CD4-positive, alpha-beta T cell (primary cell): ENCODE measurements around the gene TM2D3. TPM values are rescaled to one million over a fixed set of nuclear protein-coding genes. Genes with fewer than 3 reads are reported as not detected.
"Not testable (repeated sequence)": the region's sequence is repeated elsewhere in the genome, so short reads cannot be mapped to it uniquely, and the experiment has no call there.

Experiments used
- ATAC-seq: fragments of 200-7000 bp; cut with Tn5 transposase; one replicate; pipeline ENCODE4 v1.10.0; 2022; ENCODE audit warnings: mild to moderate bottlenecking; ENCODE audit not compliant: poor library complexity
- CTCF ChIA-PET: fragments of 350-600 bp; sonication (Branson Sonifier 250); formaldehyde crosslinking; loops from one replicate; lab custom pipeline; 2021; ENCODE audit warnings: antibody characterized with exemption, inconsistent platforms; lab: Charles Lee
- POLR2A ChIA-PET: fragments of 350-600 bp; sonication (Branson Sonifier 250); formaldehyde crosslinking; loops from one replicate; lab custom pipeline; 2021; ENCODE audit warnings: antibody characterized with exemption, inconsistent platforms; lab: Charles Lee
- DNase-seq, 14 experiments: peaks; one replicate each; pipeline ENCODE4 v3.0.0-alpha.2; 2013 to 2020; ENCODE audit warnings: mixed read lengths in 2 of 14
- H3K27ac ChIP-seq, 2 donors: one replicate each; pipeline versions ENCODE4 v1.5.1 to v1.7.0; 2013; ENCODE audit warnings: low read length in 2 of 2, low read depth in 1 of 2, mild to moderate bottlenecking in 1 of 2
- H3K27me3 ChIP-seq, 2 experiments: 1 replicate in 1 of 2; 2 replicates in 1 of 2; pipeline versions ENCODE4 v1.6.1 to v1.7.0; 2013; ENCODE audit warnings: low read length in 2 of 2, control low read depth in 1 of 2, mild to moderate bottlenecking in 1 of 2, moderate library complexity in 1 of 2; ENCODE audit not compliant: insufficient read depth in 2 of 2, control insufficient read depth in 1 of 2
- H3K36me3 ChIP-seq: one replicate; pipeline ENCODE4 v1.6.1; 2013; ENCODE audit warnings: low read length, control low read depth; ENCODE audit not compliant: insufficient read depth
- H3K4me1 ChIP-seq: one replicate; pipeline ENCODE4 v1.6.1; 2013; ENCODE audit warnings: low read length, control low read depth; ENCODE audit not compliant: insufficient read depth
- H3K4me3 ChIP-seq: one replicate; pipeline ENCODE4 v1.5.1; 2013; ENCODE audit warnings: mild to moderate bottlenecking, low read length, moderate library complexity
- H3K9me3 ChIP-seq, 2 experiments: 1 replicate in 1 of 2; 2 replicates in 1 of 2; pipeline versions ENCODE4 v1.6.1 to v1.7.0; 2013; ENCODE audit warnings: low read length in 2 of 2, mild to moderate bottlenecking in 2 of 2, control low read depth in 1 of 2, moderate library complexity in 1 of 2; ENCODE audit not compliant: control insufficient read depth in 1 of 2, insufficient read depth in 1 of 2
- H3K27ac Mint-ChIP-seq: one replicate; pipeline ENCODE4 v1.8.0; 2020; ENCODE audit warnings: mixed read lengths
- H3K27me3 Mint-ChIP-seq: one replicate; pipeline ENCODE4 v1.8.0; 2021; ENCODE audit warnings: mixed read lengths
- H3K36me3 Mint-ChIP-seq: one replicate; pipeline ENCODE4 v1.8.0; 2021; ENCODE audit warnings: low read depth, mixed read lengths
- H3K4me1 Mint-ChIP-seq: one replicate; pipeline ENCODE4 v1.8.0; 2021; ENCODE audit warnings: low read depth, mixed read lengths
- H3K4me3 Mint-ChIP-seq: one replicate; pipeline ENCODE4 v1.8.0; 2020; ENCODE audit warnings: mild to moderate bottlenecking, mixed read lengths
- H3K9me3 Mint-ChIP-seq: one replicate; pipeline ENCODE4 v1.8.0; 2020; ENCODE audit warnings: mixed read lengths
- intact Hi-C, 2 experiments: fragments of 100-400 bp; cut with DNase I in 1 of 2; cut with micrococcal nuclease in 1 of 2; formaldehyde crosslinking; loops; one replicate each; pipeline versions ENCODE4 v1.15.1 to v1.9.0; 2023 to 2025; cut with DNase I, micrococcal nuclease
- total RNA-seq, 174 experiments: library from RNA in 2 of 174; stranded (reverse) in 2 of 174; gene quantifications; one replicate each; pipeline ENCODE4 v1.2.3 and lab custom pipeline; 2021 to 2026
- TF ChIP-seq, protein P1 (sequence below): fragments of 200-600 bp; IDR thresholded peaks from one replicate; pipeline ENCODE4 v1.8.0; 2022; ENCODE audit warnings: antibody characterized with exemption, mild to moderate bottlenecking

Gene TM2D3
- total RNA-seq, 2 experiments from 2014 or later: 102 to 107 TPM

DNA sequence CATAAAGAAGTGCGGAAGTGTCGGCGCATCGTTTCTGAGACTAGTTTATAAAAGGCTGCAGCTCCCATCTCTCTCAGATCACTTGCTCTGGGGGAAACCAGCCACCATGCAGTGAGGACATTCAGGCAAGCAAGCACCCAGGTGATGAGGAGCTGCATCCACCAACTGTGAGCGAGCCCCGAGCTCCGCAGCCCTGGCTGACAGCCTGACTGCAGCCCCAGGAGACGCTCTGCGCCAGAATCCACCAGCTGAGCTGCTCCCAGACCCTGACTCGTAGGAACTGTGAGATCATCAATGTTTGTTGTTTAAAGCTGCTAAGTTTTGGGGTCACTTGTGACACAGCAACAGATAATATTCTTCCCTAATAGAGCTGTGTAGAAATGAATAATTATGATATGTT is 5.0 kb upstream of the TM2D3 start:
- H3K4me3 ChIP-seq: no peak overlapping the region
- TF ChIP-seq, protein P1, sequence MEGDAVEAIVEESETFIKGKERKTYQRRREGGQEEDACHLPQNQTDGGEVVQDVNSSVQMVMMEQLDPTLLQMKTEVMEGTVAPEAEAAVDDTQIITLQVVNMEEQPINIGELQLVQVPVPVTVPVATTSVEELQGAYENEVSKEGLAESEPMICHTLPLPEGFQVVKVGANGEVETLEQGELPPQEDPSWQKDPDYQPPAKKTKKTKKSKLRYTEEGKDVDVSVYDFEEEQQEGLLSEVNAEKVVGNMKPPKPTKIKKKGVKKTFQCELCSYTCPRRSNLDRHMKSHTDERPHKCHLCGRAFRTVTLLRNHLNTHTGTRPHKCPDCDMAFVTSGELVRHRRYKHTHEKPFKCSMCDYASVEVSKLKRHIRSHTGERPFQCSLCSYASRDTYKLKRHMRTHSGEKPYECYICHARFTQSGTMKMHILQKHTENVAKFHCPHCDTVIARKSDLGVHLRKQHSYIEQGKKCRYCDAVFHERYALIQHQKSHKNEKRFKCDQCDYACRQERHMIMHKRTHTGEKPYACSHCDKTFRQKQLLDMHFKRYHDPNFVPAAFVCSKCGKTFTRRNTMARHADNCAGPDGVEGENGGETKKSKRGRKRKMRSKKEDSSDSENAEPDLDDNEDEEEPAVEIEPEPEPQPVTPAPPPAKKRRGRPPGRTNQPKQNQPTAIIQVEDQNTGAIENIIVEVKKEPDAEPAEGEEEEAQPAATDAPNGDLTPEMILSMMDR: no peak
- Mint-ChIP-seq H3K27me3 (no peaks in the 10 kb centered on the region), H3K36me3 (peaks cover 48% of the 10 kb centered on the region), H3K4me1 (peaks cover 7% of the 10 kb centered on the region), H3K4me3 (no peak overlapping the region), H3K9me3 (no peaks in the 10 kb centered on the region), H3K27ac (no peak overlapping the region)
- peaks cover 33% of the 10 kb centered on the region for H3K36me3 ChIP-seq
- H3K27me3 ChIP-seq: no peaks in the 10 kb centered on the region
- H3K4me1 ChIP-seq: peaks cover 11% of the 10 kb centered on the region
- no peaks in the 10 kb centered on the region for H3K9me3 ChIP-seq
- ATAC-seq (no peak), DNase-seq (no peak)
- no peak overlapping the region for H3K27ac ChIP-seq
- POLR2A ChIA-PET: no interaction called here
- intact Hi-C loops: no loop called here
- CTCF ChIA-PET: interaction anchor here (0.6 kb wide), 1 partner anchor 149 kb away, joined by 3 read pairs; no protein-coding TSS in a partner anchor

DNA sequence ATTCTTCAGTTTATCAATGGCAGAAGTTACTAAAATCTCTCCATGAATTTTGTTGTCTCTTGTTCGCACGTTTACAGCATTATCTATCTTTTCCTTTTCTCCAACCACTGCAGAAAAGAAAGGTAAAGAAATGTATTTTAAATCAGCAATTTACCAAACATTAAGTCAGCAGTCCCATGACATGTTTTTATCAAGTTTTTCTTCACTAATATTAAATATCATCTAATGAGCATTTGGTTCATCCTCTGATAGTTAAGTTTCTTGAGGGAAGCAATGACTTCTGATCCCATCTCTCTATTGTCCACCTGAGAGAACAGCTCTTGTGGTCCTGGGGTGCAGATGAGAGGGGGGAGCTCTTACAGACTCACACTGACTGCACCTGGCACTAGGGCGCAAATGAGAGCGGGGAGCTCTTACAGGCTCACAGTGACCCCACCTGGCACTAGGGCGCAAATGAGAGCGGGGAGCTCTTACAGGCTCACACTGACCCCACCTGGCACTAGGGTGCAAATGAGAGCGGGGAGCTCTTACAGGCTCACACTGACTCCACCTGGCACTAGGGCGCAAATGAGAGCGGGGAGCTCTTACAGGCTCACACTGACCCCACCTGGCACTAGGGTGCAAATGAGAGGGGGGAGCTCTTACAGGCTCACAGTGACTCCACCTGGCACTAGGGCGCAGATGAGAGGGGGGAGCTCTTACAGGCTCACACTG is 2.6 kb upstream of the TM2D3 start:
- Histone ChIP-seq H3K36me3 (peaks cover 25% of the 10 kb centered on the region), H3K4me1 (peaks cover 21% of the 10 kb centered on the region)
- POLR2A ChIA-PET: interaction anchor here (1.0 kb wide), 1 partner anchor 354 kb away, joined by 3 read pairs; no protein-coding TSS in a partner anchor
- intact Hi-C loops: loop anchor here (2.0 to 5.0 kb wide), 4 partner anchors 68 to 567 kb away; partner anchors contain the start of genes SELENOS (in 1 of the 2) and TARS3 (in 1 of the 2)
- Mint-ChIP-seq H3K36me3 (peaks cover 53% of the 10 kb centered on the region), H3K4me1 (peaks cover 27% of the 10 kb centered on the region), H3K27ac (peak overlapping the region; percentile 78), H3K4me3 (peak overlapping the region; percentile 82)
- CTCF ChIA-PET: interaction anchor here (0.7 to 1.6 kb wide), 2 partner anchors 13 to 369 kb away, joined by 3 to 5 read pairs; no protein-coding TSS in a partner anchor
- H3K9me3 Mint-ChIP-seq, H3K4me3 ChIP-seq, H3K27me3 ChIP-seq, ATAC-seq, H3K27me3 Mint-ChIP-seq, H3K9me3 ChIP-seq, H3K27ac ChIP-seq: not testable (repeated sequence)
- peak in 6 of 14 experiments; percentile 12 to 52 (median 24) for DNase-seq

DNA sequence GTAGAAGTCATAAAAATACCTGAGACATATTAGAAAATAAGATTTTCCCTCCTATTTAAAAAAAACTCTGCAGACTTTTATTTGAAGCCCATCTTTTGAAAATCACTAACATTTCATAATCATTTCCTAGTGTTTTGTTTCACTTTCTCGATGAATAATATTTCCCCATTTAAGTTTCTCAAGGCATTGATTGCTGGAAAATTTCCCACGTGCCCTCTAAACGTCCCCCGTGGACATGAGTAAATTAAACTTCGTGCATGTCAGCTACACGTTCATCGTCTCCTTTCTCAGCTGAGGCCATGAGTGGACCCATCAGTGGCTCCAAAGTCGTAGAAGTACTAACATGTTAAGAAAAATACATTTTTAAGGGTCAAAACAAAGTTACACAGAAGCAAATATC is 2.0 kb upstream of the TM2D3 start:
- intact Hi-C loops: loop anchor here (2.0 to 5.0 kb wide), 4 partner anchors 68 to 567 kb away; partner anchors contain the start of genes SELENOS (in 1 of the 2) and TARS3 (in 1 of the 2)
- ChIA-PET POLR2A (interaction anchor here (1.0 to 1.5 kb wide), 2 partner anchors 354 to 359 kb away, joined by 3 to 8 read pairs; partner anchors contain the start of gene SNRPA1), CTCF (interaction anchor here (0.7 to 1.6 kb wide), 2 partner anchors 12 to 368 kb away, joined by 3 to 5 read pairs; no protein-coding TSS in a partner anchor)
- Mint-ChIP-seq H3K9me3 (no peaks in the 10 kb centered on the region), H3K36me3 (peaks cover 53% of the 10 kb centered on the region), H3K27ac (peak overlapping the region; percentile 78), H3K4me3 (peak overlapping the region; percentile 82), H3K4me1 (peaks cover 33% of the 10 kb centered on the region), H3K27me3 (no peaks in the 10 kb centered on the region)
- DNase-seq: peak in 2 of 14 experiments; percentile 42 to 54
- H3K4me3 ChIP-seq: no peak overlapping the region
- no peaks in the 10 kb centered on the region for H3K27me3 ChIP-seq
- H3K4me1 ChIP-seq: peaks cover 21% of the 10 kb centered on the region
- H3K27ac ChIP-seq: no peak overlapping the region
- no peak for ATAC-seq
- H3K36me3 ChIP-seq: peaks cover 29% of the 10 kb centered on the region
- TF ChIP-seq, protein P1: no peak
- no peaks in the 10 kb centered on the region for H3K9me3 ChIP-seq
